Natural killer cell (primary cell): ENCODE data around the gene ENTPD7. TPM values are rescaled to one million over a fixed set of nuclear protein-coding genes. Genes with fewer than 3 reads are reported as not detected.
"Not testable (repeated sequence)": the region's sequence is repeated elsewhere in the genome, so short reads cannot be mapped to it uniquely, and the experiment has no call there.

Source experiments
- ATAC-seq, 3 donors: fragments of 150-1000 bp in 2 of 3; fragments of 200-7000 bp in 1 of 3; cut with Tn5 transposase; 1 replicate in 1 of 3; 2 replicates in 2 of 3; pipeline ENCODE4 v1.10.0; 2021; ENCODE audit warnings: mild to moderate bottlenecking in 2 of 3, moderate library complexity in 2 of 3
- DNase-seq, 2 donors: peaks; one replicate each; pipeline versions ENCODE4 v3.0.0 to v3.0.0-alpha.2; 2013 to 2021; ENCODE audit warnings: mixed read lengths in 1 of 2
- H3K27ac ChIP-seq: one replicate; pipeline ENCODE4 v1.5.1; 2013; ENCODE audit warnings: mild to moderate bottlenecking, low read length
- H3K27me3 ChIP-seq: one replicate; pipeline ENCODE4 v1.6.1; 2013; ENCODE audit warnings: low read length; ENCODE audit not compliant: control insufficient read depth, insufficient read depth
- H3K36me3 ChIP-seq: one replicate; pipeline ENCODE4 v1.6.1; 2013; ENCODE audit warnings: low read length; ENCODE audit not compliant: control insufficient read depth, insufficient read depth
- H3K4me1 ChIP-seq: one replicate; pipeline ENCODE4 v1.6.1; 2013; ENCODE audit warnings: low read length; ENCODE audit not compliant: control insufficient read depth, insufficient read depth
- H3K4me3 ChIP-seq: one replicate; pipeline ENCODE4 v1.5.1; 2013; ENCODE audit warnings: low read length
- H3K9me3 ChIP-seq: one replicate; pipeline ENCODE4 v1.6.1; 2013; ENCODE audit warnings: low read length; ENCODE audit not compliant: control insufficient read depth, insufficient read depth
- H3K27ac Mint-ChIP-seq, 2 donors: one replicate each; pipeline ENCODE4 v1.8.0; 2022; ENCODE audit warnings: mild to moderate bottlenecking in 2 of 2, mixed read lengths in 2 of 2, moderate library complexity in 1 of 2
- H3K27me3 Mint-ChIP-seq, 2 donors: one replicate each; pipeline ENCODE4 v1.8.0; 2022; ENCODE audit warnings: low read depth in 2 of 2, mixed read lengths in 2 of 2
- H3K36me3 Mint-ChIP-seq: one replicate; pipeline ENCODE4 v1.8.0; 2022; ENCODE audit warnings: mixed read lengths
- H3K4me1 Mint-ChIP-seq, 2 donors: one replicate each; pipeline ENCODE4 v1.8.0; 2022; ENCODE audit warnings: mixed read lengths in 2 of 2
- H3K4me3 Mint-ChIP-seq: one replicate; pipeline ENCODE4 v1.8.0; 2022; ENCODE audit warnings: mild to moderate bottlenecking, moderate library complexity, mixed read lengths
- H3K9me3 Mint-ChIP-seq, 2 donors: one replicate each; pipeline ENCODE4 v1.8.0; 2022; ENCODE audit warnings: mixed read lengths in 2 of 2
- WGBS: methylation state at CpG from one replicate; pipeline ENCODE4 v1.1.7; 2013; ENCODE audit warnings: missing lambda C conversion rate; ENCODE audit not compliant: insufficient coverage; 5-methylcytosine and 5-hydroxymethylcytosine counted together
- intact Hi-C: fragments of 100-400 bp; cut with micrococcal nuclease; formaldehyde crosslinking; loops from one replicate; pipeline ENCODE4 v1.14.2; 2022
- total RNA-seq, 4 donors: library from RNA; stranded (reverse); fragments of 120-200 nt in 1 of 4; gene quantifications; one replicate each; pipeline versions ENCODE4 v1.2.3 to v1.2.4, GENCODE V29; 2013 to 2022
- TF ChIP-seq, protein P1 (sequence below): fragments of 200-600 bp; IDR thresholded peaks from one replicate; pipeline ENCODE4 v1.8.0; 2022; ENCODE audit warnings: antibody characterized with exemption

ENTPD7 gene
- total RNA-seq, 3 donors from 2014 or later (not counting 1 experiment from before 2014, with no cell fraction given) = 3.7 to 6.3 (median 5.6) TPM

DNA sequence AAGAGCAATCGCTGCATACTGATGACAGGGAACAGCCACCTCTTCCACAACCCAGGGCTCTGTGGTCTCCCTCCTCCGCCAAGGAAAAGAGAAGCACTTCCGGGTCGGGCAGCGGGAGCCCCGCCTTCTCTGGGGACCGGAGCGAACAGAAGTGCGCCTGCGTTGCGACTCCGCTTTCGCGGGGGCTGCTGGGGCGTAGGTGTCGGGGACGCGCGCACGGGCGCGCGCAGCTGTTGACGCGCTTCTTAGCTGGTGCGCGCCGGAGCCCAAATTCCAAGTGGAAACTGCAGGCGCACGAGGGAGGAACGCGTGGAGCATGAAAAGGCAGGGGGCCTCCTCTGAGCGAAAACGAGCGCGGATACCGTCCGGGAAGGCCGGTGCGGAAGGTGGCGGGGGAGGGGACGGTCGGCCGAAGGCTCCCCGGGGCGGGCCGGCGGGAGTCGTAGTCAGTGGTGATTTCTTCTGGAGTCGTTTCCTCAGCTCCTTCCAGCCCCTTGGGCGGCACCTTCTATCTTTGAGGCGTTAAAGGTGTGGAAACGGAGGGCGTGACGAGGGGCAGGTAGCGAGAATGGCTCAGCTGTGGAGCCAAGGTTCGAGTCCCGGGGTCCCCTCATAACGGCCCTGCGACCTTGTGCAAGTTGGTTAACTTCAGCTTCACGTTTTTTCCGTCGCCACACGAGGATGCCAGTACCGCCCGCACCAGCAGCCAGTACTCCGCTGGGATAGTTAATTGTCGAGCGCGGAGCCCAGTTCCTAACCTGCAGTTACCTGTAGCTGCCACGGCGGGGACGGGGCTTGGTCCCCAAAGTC lies 72.9 kb downstream of the ENTPD7 start, which contains the start of the genes COX15 and CUTC:
Gene COX15, minus strand, starts transcription at position 95 of the 810 bp plus-strand sequence. Its CDS starts 78 bp downstream, at position 17.
Gene CUTC, plus strand, starts transcription at position 202 of the 810 bp plus-strand sequence. Its CDS starts 115 bp downstream, at position 317.
- peak within 1 kb of the TSS; percentile 100 for H3K4me3 Mint-ChIP-seq
- H3K4me3 ChIP-seq = peak within 1 kb of the TSS; percentile 67
- peak within 1 kb of the TSS; percentile 70 for H3K27ac ChIP-seq
- H3K27me3 ChIP-seq = no peaks in the 10 kb centered on the region
- H3K27me3 Mint-ChIP-seq = no peaks in the 10 kb centered on the region
- H3K4me1 ChIP-seq = peaks cover 20% of the 10 kb centered on the region
- DNase-seq (peak; percentile 93 to 98), ATAC-seq (peak; percentile 93 to 96 (median 94))
- H3K4me1 Mint-ChIP-seq = peaks cover 27 to 42% of the 10 kb centered on the region in 2 donors
- H3K36me3 ChIP-seq = peaks cover 15% of the 10 kb centered on the region
- TF ChIP-seq, protein P1, sequence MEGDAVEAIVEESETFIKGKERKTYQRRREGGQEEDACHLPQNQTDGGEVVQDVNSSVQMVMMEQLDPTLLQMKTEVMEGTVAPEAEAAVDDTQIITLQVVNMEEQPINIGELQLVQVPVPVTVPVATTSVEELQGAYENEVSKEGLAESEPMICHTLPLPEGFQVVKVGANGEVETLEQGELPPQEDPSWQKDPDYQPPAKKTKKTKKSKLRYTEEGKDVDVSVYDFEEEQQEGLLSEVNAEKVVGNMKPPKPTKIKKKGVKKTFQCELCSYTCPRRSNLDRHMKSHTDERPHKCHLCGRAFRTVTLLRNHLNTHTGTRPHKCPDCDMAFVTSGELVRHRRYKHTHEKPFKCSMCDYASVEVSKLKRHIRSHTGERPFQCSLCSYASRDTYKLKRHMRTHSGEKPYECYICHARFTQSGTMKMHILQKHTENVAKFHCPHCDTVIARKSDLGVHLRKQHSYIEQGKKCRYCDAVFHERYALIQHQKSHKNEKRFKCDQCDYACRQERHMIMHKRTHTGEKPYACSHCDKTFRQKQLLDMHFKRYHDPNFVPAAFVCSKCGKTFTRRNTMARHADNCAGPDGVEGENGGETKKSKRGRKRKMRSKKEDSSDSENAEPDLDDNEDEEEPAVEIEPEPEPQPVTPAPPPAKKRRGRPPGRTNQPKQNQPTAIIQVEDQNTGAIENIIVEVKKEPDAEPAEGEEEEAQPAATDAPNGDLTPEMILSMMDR = peak; percentile 31
- peak within 1 kb of the TSS; percentile 98 to 100 for H3K27ac Mint-ChIP-seq
- under 1% methylated on average over 73 of the region's 73 CpGs for WGBS
- no peaks in the 10 kb centered on the region for H3K9me3 Mint-ChIP-seq
- intact Hi-C loops = loop anchor here (1.0 to 2.0 kb wide), 2 partner anchors 73 to 112 kb away; partner anchors contain the start of genes ENTPD7 and SLC25A28
- H3K9me3 ChIP-seq = no peaks in the 10 kb centered on the region
- peaks cover 6% of the 10 kb centered on the region for H3K36me3 Mint-ChIP-seq

GRCh38 chr10:99733366-99733765 lies 74.1 kb downstream of the ENTPD7 start:
- peaks cover 27 to 46% of the 10 kb centered on the region in 2 donors for H3K4me1 Mint-ChIP-seq
- no peak overlapping the region for H3K4me3 ChIP-seq

GRCh38 chr10:99734111-99734510 lies 74.8 kb downstream of the ENTPD7 start:
- H3K27me3 Mint-ChIP-seq, H3K27me3 ChIP-seq, H3K27ac ChIP-seq, H3K36me3 Mint-ChIP-seq, DNase-seq, H3K4me3 Mint-ChIP-seq, H3K9me3 ChIP-seq, intact Hi-C loops, H3K9me3 Mint-ChIP-seq, ATAC-seq, H3K4me3 ChIP-seq: not testable (repeated sequence)
- peaks cover 20% of the 10 kb centered on the region for H3K4me1 ChIP-seq
- Mint-ChIP-seq H3K4me1 (peaks cover 31 to 46% of the 10 kb centered on the region in 2 donors), H3K27ac (peak overlapping the region; percentile 36 to 44)
- 96% methylated on average over 10 of the region's 10 CpGs for whole genome bisulfite sequencing
- H3K36me3 ChIP-seq = peaks cover 22% of the 10 kb centered on the region

More at GRCh38 chr10:99733366-99733765, 74.1 kb downstream of the ENTPD7 start:
- no peaks in the 10 kb centered on the region for H3K9me3 Mint-ChIP-seq
- intact Hi-C loops = loop anchor here (2.0 kb wide), 1 partner anchor 75 kb away; the partner anchor contains the start of gene ENTPD7
- peaks cover 20% of the 10 kb centered on the region for H3K4me1 ChIP-seq
- DNase-seq (peak in 1 of 2 donors; percentile 13), ATAC-seq (no peak)
- H3K4me3 Mint-ChIP-seq = peak overlapping the region; percentile 55
- peak overlapping the region; percentile 36 to 44 for H3K27ac Mint-ChIP-seq
- H3K9me3 ChIP-seq = no peaks in the 10 kb centered on the region
- H3K36me3 Mint-ChIP-seq = peaks cover 6% of the 10 kb centered on the region
- no peaks in the 10 kb centered on the region for H3K27me3 ChIP-seq
- H3K27ac ChIP-seq = no peak overlapping the region
- peaks cover 17% of the 10 kb centered on the region for H3K36me3 ChIP-seq
- TF ChIP-seq, protein P1 = no peak
- WGBS = 91% methylated on average over 8 of the region's 8 CpGs
- no peaks in the 10 kb centered on the region for H3K27me3 Mint-ChIP-seq

DNA sequence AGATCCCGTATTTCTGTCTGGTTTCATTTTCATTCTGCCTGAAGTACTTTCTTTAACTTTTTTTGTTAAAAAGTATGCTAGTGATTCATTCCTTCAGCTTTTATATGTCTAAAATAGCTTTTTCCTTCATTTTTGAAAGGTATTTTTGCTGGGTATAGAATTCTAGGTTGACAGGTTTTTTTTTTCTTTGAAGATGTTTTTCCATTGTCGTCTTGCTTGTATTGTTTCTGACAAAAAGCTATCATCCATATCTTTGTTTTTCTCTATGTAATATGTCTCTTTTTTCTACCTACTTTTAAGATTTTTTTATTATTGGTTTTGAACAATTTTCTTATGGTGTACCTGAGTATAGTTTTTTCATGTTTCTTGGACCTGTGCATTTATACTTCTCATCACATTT lies 81.0 kb downstream of the ENTPD7 start:
- Mint-ChIP-seq H3K9me3 (peaks cover 5 to 10% of the 10 kb centered on the region in 2 donors), H3K4me1 (peaks cover 22 to 35% of the 10 kb centered on the region in 2 donors), H3K36me3 (peaks cover 50% of the 10 kb centered on the region), H3K27ac (no peak overlapping the region), H3K4me3 (no peak overlapping the region), H3K27me3 (no peaks in the 10 kb centered on the region)
- Histone ChIP-seq H3K4me1 (no peaks in the 10 kb centered on the region), H3K27ac (no peak overlapping the region), H3K4me3 (no peak overlapping the region), H3K27me3 (no peaks in the 10 kb centered on the region), H3K36me3 (peaks cover 76% of the 10 kb centered on the region), H3K9me3 (no peaks in the 10 kb centered on the region)
- TF ChIP-seq, protein P1 = no peak
- WGBS = no CpG with 5 or more reads among the region's 2 CpGs
- no peak for ATAC-seq
- intact Hi-C loops = no loop called here
- no peak for DNase-seq
